22Rv1 (cell line): ENCODE results near the gene PDAP1.
"Not testable (repeated sequence)": the region's sequence is repeated elsewhere in the genome, so short reads cannot be mapped to it uniquely, and the experiment has no call there.

Experiments used
- ZFX ChIP-seq: fragments of 450-650 bp; IDR thresholded peaks from 2 replicates; pipeline ENCODE4 v1.6.1; 2017; ENCODE audit warnings: antibody characterized with exemption, borderline replicate concordance
- TF ChIP-seq, protein P1 (sequence below): fragments of 450-650 bp; IDR thresholded peaks from 2 replicates; pipeline ENCODE4 v1.5.1; 2017; ENCODE audit warnings: mild to moderate bottlenecking

DNA sequence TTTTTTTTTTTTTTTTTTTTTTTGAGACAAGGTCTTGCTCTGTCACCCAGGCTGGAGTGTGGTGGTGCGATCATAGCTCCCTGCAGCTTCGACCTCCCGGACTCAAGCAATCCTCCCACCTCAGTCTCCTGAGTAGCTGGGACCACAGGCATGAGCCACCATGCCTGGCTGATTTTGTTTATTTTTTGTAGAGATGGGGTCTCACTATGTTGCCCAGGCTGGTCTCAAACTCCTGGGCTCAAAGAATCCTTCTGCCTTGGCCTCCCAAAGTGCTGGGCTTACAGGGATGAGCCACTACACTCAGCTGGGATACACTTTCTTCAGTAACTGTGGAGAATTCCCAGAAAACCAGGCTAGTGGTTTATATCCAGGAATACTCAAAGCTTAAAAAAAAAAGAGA lies 57.8 kb downstream of the PDAP1 start:
- TF ChIP-seq, protein P1, sequence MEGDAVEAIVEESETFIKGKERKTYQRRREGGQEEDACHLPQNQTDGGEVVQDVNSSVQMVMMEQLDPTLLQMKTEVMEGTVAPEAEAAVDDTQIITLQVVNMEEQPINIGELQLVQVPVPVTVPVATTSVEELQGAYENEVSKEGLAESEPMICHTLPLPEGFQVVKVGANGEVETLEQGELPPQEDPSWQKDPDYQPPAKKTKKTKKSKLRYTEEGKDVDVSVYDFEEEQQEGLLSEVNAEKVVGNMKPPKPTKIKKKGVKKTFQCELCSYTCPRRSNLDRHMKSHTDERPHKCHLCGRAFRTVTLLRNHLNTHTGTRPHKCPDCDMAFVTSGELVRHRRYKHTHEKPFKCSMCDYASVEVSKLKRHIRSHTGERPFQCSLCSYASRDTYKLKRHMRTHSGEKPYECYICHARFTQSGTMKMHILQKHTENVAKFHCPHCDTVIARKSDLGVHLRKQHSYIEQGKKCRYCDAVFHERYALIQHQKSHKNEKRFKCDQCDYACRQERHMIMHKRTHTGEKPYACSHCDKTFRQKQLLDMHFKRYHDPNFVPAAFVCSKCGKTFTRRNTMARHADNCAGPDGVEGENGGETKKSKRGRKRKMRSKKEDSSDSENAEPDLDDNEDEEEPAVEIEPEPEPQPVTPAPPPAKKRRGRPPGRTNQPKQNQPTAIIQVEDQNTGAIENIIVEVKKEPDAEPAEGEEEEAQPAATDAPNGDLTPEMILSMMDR, result not testable (repeated sequence)
- not testable (repeated sequence) for TF ChIP-seq ZFX
